Measurements from ENCODE around the gene SPATA45.

Gene SPATA45

DNA sequence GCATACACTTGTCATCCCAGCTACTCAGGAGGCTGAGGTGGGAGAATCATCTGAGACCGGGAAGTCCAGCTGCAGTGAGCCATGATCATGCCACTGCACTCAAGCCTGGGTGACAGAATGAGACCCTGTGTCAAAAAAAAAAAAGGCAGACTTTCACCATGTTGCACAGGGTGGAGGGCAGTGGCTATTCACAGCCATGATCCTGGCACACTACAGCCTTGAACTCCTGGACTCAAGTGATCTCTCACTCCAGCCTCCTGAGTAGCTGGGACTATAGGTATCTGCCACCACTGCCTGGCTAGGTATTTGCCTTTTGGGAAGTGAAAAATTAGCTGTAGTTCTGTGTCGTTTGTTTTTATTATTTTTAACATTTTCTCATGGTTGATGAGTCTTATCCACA is 19.1 kb downstream of the SPATA45 start:
- DNase-seq (ENCODE audit: low read depth in 2 of 2) = no peak

DNA sequence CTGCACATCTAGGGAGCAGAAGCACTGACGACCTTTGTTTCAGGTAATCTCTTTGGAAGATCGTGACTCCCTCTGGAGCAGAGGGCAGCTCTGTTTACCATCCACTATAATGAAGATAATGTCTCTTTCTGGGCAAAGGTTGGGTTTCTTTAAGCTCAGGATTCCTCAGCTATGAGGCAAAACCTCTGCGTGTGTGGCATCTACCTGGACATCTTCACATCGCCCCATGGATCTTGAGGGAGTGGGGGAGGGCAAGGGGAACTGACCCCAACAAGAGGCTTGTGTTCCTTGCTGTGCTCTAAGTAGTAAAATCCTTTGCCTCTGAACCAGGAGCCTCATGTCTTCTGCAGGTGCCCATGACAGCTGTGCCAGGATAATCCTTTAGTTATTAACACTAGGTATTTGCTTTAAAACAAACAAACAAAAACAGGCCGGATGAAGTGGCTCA is 19.6 kb downstream of the SPATA45 start:
- DNase-seq (ENCODE audit: low read depth in 2 of 2) = no peak

GRCh38 chr1:212827171-212827776 is 20.2 kb downstream of the SPATA45 start:
- no peak for DNase-seq (ENCODE audit: low read depth in 2 of 2)

GRCh38 chr1:212825798-212826452 is 21.5 kb downstream of the SPATA45 start:
- no peak for DNase-seq (ENCODE audit: low read depth in 2 of 2)

GRCh38 chr1:212824201-212824600 is 23.2 kb downstream of the SPATA45 start:
- no peak for DNase-seq (ENCODE audit: low read depth in 2 of 2)

DNA sequence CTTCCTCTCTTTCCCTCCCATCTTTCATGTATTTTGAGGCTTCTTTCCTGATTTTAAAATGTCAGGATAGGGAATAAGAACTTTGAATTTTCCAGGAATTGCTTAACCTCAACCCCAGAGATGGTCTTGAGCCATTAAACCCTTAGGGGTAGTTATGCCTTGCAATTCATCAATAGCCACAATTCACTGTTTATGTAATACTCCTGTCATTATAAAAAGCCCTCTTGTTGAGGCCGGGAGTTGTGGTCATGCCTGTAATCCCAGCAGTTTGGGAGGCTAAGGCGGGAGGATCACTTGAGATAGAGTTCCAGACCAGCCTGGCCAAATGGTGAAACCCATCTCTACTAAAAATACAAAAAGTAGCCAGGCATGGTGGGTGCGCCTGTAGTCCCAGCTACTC is 24.5 kb downstream of the SPATA45 start:
- no peak for DNase-seq (ENCODE audit: low read depth in 2 of 2)

DNA sequence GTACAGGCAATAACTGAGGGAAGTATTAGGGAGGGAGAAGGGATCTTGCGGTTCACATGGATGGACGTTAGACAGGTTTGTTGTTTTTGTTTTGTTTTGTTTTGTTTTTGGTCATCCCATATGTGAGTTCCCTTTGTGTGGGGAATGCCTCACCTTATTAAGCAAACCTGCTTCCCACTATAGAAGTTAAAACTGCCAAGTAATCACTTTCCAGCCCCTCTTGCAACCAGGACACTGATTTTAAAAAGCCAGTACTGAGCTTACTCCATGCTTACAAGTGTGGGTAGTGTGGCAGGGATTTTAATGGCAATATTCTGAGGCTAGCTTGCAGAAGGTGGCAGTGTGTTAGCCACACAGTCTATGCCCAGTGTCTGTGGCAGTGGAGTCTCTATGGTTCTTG is 26.5 kb downstream of the SPATA45 start:
- no peak for DNase-seq (ENCODE audit: low read depth in 2 of 2)

DNA sequence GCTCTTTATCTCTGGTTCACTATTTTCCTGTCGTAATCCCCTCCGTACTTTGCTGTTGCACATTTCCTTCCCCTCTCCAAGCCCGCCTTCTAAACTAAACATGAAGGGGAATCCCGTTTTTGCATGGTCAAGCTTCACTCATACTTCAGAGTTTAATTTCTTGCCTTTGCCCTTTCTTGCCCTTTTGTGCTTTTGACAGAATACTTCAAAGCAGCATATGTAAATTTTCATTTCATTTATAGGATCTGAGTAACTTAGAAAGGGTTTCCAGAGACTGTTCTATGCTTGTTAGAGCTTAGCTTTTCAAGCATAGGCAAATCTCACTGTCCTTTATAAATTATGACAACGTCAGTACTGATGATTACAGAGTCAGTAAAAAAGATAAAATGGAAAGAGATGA is 27.7 kb downstream of the SPATA45 start:
- no peak for DNase-seq (ENCODE audit: low read depth in 2 of 2)

DNA sequence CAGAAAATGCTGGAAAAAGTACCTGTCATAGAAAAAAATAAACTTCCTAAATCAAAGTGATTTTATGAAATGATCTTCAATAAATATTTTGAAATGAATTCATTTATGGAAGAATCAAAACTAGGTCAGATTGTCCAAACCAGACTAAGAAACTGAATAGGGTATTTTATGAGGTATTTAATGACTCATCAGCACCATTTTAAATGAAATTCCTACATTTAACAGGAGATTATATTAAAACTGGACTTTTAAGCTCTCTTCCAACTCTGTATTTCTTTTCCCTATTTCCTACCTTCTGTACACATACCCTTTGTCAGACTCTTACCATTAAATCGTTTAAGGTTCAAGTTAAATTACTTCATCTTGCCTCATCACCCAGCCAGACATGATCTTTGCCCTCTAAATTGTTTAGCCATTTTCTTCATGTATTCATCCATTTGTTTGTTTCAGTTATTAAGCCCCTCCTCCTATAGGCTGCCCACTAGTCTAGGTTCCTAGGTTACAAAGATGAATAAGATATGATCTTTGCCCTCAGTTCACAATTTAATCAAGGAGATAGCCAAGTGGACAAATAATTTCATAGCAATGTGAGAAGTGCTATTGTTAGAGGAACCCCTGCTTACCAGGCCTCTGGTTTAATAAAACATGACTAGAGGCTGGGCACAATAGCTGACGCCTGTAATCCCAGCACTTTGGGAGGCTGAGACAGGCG is 30.7 kb downstream of the SPATA45 start:
- no peak for DNase-seq (ENCODE audit: low read depth in 2 of 2)

DNA sequence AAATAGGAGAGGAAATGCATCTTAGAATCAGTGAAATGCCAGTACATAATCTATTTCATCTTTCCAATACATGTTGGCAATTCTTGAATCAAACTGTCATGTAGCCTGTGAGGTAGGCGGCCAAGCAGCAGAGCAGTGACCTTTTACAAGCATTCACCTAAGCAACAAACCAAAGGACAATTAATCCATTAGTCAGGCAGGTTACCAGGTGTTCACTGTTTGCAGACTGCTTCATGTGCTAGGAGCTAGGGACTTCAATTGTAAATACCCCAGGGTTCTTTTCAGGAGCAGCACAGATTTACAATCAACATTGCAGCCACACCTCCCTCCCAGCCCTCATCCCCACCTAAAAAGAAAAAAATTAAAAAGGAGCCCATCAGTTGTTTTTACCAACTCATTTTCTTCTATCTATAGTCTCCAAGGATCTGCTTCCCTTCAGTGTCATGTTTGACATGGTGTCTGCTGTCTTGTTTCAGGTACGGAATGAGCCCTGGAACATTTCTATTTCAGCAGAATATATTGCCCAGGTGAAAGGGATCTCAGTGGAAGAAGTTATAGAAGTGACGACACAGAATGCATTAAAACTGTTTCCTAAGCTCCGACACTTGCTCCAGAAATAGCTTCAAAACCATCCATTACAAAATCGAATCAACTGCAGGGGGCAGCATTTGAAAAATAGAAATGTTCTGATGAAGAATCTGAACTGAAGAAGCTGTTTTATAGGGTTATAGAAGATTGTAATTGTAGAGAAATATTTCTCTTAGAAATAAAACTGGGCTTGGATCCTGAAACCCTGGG is 32.7 kb downstream of the SPATA45 start:
- DNase-seq (ENCODE audit: low read depth in 2 of 2) = no peak

DNA sequence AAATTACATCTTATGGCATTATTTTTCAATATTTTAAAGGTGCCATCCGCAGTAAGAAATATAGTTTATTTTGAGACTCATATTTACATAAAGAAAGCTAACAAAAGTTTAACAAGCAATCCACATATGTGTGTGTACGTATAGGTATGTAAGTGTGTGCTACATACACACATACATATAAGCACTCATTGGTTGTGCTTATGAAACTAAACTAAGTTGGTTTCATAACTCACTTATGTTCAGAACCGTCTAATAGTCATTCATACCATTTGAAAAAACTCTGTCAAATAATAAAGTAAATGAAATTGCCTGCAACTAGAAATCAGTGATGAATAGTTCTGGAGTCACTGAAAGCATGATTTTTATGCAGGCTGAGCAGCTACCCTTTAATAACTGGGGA is 41.7 kb downstream of the SPATA45 start:
- no peak for DNase-seq (ENCODE audit: low read depth in 2 of 2)

- DNase-seq (ENCODE audit: low read depth in 2 of 2) = no peak
Observed at GRCh38 chr1:212797681-212798080, 49.8 kb downstream of the SPATA45 start.

- no peak for DNase-seq (ENCODE audit: low read depth in 2 of 2)
Observed at GRCh38 chr1:212794561-212795014, 52.9 kb downstream of the SPATA45 start.

DNA sequence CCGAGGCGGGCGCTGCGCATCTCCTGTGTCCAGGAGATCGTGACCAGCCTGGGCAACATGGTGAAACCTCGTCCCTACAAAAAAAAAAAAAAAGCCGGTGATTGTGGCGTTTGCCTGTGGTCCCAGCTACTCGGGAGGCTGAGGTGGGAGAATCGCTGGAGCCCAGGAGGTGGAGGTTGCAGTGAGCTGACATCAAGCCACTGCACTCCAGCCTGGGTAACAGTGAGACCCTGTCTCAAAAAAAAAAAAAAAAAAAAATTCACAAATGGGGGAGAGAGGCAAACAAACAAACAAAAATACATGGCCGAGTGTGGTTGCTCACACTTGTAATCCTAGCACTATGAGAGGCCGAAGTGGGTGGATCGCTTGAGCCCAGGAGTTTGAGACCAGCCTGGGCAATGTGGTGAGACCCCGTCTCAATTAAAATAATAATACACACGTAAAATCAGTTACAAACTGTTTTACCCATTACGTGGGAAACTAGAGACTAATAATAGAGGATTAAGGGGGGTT is 55.0 kb downstream of the SPATA45 start:
- no peak for DNase-seq (ENCODE audit: low read depth in 2 of 2)

DNA sequence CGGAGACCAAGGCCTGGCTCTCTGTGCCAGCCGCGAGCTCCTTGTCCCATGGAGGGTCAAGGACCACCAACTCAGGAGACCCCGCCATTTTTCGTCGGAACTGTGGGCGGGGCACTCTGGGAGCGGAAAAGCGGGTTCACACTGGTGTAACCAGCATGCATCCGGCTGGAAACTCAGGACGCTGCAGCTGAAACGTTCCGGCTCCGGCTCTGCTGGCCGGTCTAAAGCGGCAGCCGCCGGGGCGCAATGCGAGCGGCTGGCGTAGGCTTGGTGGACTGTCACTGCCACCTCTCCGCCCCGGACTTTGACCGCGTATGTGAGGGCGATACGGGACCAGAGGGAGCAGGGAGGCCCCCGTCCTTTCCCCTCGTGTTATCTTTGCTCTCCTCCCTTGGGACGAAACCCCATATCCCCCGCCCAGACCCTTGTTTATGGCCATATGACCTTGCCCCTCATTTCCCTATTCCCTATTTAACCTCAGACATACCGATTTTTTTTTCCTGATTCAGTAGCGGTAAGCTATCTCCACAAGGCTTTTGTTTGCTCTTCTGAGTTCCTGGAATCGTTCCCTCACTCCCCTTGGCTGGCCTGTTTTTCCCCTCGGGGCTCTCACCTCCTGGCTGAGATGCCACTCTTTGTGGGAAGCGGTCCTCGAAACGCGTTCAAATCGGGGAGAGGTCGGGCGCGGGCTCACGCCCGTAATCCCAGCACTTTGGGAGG is 55.6 kb downstream of the SPATA45 start, which contains the start of the genes NSL1 and TATDN3:
NSL1 (minus strand) TSS at position 102 of the 720 bp plus-strand sequence; CDS start at position 88, 14 bp downstream.
TATDN3 (plus strand) TSS at position 219 of the 720 bp plus-strand sequence; CDS start at position 247, 28 bp downstream.
- peak; percentile 96 to 97 for DNase-seq (ENCODE audit: low read depth in 2 of 2)

GRCh38 chr1:212791261-212791675 is 56.2 kb downstream of the SPATA45 start:
- no peak for DNase-seq (ENCODE audit: low read depth in 2 of 2)

GRCh38 chr1:212785871-212786270 is 61.6 kb downstream of the SPATA45 start:
- DNase-seq (ENCODE audit: low read depth in 2 of 2) = no peak

GRCh38 chr1:212783976-212784375 is 63.5 kb downstream of the SPATA45 start:
- DNase-seq (ENCODE audit: low read depth in 2 of 2) = no peak

GRCh38 chr1:212782422-212783154 is 64.9 kb downstream of the SPATA45 start:
- no peak for DNase-seq (ENCODE audit: low read depth in 2 of 2)

GRCh38 chr1:212781225-212781624 is 66.2 kb downstream of the SPATA45 start:
- no peak for DNase-seq (ENCODE audit: low read depth in 2 of 2)

Data from stimulated activated CD8-positive, alpha-beta memory T cell treated with anti-CD3 and anti-CD28 coated beads, Interleukin-7, amount 100 ng/mL, for 1 hour (primary cell).